HPDE6-E6E7 (cell line): Measurements from ENCODE around the gene TTI1.

Experiments used
- DNase-seq: peaks from one replicate; pipeline ENCODE4 v3.0.0; 2011; ENCODE audit warnings: missing footprints; ENCODE audit errors: extremely low spot score

Gene TTI1

DNA sequence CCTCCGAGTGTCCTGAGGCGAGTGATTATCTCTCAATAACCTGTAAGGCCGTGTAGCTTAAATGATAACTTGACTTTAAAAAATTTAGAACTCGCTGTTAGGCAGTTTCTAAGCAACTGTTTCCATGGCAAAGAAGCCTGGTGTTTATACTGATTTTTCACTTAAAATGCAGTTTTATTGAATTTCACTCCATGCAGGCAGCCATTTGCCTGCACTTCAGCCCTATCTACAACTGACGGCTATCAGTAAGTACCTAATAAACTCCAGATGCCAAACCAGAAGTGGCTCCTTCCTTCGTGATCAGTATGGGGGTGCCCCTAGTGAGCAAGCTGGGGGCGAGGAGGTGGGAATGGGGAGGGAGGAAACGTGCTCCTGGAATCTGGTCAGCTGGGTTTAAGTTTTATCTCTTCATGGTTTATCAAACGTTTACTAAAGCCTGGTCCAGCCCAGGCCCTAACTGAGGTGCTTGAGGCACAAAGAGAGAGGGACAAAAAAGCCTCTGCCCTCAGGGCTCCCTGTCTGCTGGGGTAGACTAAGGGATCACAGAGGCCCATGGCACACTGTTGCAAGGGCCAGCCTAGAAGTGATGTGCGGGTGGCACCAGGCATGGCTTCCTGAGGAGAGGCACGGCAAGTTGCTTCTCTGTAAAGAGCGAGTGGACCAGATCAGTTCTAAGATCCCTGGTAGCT is 45.5 kb downstream of the TTI1 start:
- DNase-seq: no peak

DNA sequence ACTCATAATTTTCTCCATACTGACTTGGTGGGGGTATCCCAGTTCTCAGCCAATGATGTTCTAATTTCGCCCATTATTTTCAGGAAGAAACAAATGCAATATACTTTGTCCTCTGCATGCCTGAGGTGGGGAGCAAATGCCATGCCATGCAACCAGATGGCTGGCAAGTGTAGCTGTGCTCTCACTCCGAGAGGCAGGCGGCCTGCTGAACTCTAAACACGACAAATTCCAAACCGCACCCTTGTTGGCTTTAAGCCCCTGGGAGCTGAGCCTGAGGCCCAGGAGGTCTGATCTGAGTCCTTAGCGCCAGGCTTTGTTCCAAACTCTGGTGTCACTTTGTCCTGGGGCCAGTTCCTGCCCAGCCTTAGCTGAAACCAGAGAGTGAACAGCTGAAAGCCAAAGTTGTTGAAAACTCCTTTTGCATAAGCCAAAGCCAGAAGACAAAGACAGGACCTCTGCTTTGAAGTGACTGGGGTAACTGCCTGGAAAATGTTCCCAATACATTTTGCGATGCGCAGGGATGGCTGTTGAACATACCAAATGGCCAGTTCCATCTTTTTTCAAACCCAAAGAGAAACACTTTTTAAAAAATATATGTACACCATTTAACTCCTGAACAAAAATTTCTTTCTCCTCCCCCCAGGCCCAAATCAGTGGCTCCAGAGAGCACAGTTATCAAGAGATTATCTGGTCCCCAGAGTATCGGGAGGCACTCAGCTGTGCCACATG is 46.2 kb downstream of the TTI1 start:
- DNase-seq: no peak

DNA sequence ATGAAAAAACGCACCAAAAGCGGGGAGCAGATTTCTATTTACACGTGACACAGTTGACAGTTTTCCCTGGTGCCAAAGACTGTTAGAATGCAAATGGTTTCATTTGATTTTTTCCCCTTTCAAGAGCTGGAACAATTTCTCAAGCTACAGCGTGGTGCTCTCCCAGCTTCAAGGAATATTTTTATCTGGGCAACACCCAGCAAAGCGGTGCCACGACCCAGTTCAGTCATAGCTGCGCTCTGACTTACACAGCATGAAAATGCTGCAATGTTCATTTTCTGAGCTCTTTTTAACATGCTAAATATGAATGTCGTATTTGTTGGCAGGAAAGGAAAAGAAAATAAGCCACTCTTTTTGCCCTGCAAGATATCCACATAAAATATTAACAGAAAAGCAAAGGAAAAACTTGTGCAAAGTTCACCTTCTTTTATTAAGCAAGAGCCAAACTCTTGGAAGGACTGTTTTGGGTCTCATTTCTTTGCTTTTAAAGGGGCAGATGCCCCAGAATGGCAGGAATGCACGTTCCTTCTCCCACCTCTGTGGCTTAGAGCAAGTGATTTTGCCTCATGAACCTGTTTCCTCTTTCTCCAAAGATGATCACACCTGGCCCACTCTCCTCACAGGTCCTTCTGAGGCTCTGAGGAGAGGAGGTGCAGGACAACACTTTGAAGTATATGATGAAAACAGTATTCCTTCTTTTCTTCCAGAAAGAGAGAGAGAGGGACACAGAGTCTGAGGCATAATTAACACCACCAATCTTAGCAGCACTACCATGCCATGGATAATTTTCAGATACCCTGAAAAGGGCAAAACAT is 47.0 kb downstream of the TTI1 start:
- no peak for DNase-seq

DNA sequence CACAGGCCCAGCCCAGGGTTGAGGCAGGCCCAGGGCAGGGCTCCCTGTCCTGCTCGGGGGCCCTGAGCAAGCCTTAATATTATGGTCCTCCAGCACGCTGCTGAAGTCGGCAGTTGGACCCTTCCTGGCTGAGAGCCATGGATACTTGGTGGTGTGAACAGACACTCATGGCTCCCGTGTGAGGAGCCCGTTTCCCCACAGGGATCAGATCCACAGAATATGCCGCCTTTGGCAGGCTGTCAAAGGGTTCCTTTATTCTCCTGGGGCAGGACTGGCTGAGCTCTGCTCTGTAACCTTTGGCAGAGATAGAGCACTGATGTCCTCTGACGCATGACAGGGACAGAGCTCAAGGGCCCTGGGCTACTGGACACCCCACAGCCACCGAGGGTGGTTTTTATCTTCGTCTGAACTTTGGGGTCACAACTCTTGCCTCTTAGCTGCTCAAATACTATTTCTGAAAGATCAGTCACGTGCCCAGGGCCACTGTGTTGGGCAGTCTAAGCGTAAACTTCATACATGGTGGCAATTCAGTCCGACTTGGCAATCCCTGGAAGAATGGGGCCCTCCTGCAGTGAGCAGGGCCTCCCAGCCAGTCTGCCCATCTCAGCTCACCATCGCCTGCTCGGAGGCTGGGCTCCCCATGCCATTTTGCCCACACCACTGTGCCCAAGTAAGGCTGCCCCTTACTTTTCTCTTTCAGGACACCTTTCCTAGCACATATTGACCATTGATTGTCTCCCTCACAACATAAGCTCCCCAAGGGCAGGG is 49.1 kb downstream of the TTI1 start:
- no peak for DNase-seq

DNA sequence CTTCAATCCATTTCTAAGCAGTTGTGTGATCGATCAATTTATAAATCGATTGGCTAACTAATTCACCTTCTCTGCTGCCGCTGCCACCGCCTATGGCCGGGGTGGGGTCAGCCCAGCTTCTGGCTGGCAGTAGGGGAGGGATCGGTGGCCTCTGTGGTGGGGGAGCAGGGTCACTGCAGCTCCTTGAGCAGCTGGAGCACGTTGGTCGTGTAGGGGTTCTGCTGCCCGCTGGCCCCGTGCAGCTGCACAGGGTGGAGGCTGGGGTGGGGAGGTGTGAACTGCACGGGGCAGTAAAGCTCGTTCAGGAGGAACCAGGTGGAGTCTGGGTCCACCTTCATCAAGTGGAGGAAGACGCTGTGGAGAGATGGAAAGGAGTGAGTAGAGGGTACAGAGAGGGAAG is 50.0 kb downstream of the TTI1 start:
- DNase-seq: no peak

DNA sequence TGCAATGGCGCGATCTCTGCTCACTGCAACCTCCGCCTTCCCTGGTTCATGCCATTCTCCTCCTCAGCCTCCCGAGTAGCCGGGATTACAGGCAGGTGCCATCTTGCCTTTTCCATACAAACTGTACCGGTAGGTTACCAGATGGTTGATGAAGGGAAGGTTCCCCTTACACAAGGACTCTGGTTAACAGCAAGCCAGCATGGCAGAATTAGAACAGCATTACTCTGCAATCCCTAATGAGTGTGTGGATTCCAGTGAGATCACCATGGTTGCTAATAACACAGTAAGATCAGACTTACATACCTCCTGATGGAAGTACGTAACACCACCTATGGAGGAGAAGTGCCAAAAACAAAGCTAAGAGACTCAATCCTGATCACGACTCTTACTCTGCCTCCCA is 51.7 kb downstream of the TTI1 start:
- DNase-seq: no peak

DNA sequence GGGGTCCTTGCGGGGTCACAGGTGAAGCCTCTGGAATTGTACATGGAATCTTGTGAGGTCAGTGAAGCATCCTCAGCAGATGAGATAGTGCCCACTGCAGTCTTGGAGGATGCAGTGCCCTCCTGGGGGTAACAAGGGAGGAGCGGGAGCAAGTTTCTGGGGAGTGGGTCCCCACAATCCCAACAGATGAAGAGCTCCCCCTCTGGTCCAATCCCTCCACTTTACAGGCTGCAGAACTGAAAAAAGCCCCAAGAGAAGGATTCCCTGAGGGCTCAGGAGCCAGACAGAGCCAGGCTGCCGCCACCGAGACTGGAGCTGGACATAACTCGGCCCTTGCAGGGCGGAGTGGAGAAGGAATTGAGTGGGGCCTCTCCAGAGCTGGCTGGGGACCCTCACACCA is 52.4 kb downstream of the TTI1 start:
- no peak for DNase-seq

DNA sequence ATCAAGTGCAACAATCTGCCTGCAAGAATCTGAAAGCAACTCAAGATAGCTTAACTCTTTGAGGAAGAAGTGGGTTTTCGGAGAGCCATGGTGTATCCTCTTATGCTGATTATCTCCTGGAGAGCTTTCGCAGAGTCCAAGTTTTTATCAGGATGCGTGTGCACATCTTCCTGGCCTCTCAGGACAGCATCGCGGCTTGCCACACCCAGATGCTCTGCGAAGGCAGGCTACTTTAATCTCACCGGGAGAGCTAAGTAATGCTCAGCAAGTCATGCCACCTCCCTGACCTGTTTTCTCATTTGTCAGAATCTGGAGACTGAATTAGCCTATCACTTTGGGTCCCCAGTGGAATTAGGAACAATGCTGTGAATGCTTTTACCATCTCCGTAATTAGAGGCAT is 52.9 kb downstream of the TTI1 start:
- no peak for DNase-seq

DNA sequence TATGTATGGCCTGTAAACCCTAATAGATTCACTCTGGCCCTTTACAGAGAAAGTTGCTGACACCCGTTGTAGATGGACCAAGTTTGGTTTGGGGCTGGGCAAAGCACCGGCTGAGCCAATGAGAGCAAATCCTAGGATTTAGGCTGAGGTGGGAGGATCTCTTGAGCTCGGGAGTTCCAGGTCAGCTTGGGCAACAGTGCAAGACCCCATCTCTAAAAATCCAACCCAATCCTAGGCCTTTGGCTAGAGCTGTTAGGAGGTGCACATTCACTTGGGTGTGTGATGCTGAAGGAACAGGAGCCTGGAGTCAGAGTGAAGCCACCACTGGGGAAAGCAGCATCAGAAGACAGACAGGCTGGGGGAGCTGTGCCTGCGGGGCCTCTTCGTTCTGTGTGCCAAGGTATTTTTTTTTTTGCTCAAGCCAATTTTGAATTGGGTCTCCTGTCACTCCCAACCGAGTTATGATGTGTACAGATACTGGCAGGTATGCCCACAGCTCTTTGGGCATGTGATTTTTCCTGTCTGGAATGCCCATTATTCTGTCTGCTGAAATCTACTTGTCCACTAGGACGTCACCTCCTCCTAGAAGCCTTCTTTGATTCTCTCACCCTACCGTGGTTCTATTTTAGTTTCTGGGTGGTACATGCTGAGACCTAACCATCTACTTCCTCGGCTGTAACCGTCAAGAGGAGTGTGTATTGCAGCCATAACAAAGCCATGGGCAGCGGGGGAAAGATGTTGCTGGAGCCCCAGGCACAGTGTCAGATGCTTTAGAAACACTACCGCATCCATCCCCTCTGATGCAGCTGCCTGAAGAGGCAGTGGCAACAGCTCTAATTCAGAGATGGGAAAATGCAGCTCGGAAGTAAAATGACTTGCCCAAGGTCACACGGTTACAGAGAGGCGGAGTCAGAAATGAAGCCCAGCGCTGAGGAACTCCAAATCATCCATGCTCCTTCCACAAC is 54.0 kb downstream of the TTI1 start:
- DNase-seq: no peak

DNA sequence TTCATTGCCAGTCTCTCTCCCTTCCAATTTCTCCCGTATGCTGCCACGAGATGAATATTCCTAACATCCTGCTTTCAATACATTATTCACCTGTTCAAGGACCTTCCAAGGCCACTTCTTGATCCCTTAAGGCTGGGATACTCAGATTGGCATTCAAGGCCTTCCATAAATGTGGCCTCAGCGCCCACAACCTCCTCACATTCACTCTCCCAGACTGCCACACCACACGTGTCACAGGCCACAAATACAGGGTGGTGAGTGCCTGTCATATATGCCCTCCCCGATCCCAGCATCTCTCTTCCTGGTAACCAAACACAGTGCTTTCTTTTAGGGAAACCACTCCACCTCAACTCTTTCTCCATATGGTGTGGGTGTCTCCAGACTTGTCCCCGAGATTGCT is 55.5 kb downstream of the TTI1 start:
- no peak for DNase-seq

DNA sequence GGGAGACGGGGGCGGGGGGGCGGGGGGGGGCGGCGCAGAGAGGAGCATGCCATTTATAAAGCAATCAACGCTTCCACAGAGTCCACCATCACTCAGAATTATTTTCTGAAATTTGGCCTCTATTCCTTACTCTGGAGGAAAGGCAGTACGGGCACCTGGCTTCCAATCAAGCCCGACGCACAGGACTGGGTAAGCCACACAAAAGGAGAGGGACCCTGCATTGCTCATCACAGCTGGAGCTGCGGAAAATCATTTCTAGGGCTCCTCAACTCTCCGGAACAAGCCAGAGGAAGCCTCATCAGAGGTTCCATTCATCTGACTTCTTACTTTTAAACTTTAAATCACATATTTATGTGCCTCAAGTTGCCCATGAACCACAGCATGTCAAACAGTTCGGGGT is 55.9 kb downstream of the TTI1 start:
- DNase-seq: no peak

DNA sequence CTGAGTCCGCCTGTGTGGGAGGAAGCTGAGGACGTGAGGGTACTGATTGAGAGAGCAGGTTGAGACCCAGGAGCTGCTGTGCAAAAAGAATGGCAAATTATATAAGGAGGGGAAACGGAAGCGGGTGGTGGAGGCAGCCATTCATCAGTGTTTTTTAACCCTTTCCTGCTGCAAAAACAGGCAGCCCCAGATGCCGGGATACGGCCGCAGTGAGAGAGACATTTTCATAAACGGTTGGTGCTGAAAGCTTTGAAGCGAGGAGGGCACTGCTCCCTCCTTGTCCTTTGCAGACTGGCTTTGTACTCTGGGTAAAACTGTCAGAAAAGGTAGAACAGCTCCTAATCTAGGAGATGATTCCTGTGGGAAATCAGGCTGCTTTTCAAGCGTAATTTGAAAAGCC is 56.4 kb downstream of the TTI1 start:
- DNase-seq: no peak

DNA sequence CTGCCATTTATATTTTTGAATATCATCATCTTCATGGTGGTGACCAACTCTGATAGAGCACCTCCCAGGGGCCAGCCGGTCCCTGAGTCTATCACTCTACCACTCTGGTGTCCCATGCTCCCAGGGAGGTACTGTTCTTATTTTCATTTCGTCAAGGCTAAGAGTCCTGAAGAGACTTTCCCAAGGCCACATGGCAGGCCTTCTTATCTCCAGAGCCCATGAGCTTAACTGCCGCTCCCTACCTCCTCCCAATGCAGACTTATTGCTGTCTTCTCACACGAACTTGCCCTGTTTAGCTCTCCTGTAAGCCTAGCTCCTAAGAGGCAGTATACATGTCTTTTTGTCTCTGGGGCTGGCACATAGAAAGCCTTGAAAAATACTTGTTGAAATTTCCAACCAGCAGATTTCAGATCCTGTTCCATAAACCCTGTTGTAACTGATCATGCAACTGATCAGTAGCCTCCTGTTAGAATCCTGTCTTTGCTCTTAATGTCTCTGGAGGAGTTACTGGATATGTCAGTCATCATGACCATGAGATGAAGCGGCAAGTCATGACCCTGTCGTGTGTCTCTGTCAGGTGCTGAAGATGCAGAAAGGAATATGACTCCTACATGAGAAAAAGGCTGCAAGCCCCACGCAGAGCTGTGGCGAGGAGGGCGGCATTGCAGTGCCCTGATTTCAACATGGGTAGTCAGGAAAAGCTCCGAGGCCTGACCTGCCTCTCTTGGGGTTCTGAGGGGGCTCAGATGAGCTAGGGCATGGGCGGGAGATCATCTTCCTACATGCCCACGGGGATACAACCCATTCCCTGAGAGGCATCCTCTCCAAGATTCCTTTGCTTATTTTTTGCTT is 60.0 kb downstream of the TTI1 start:
- DNase-seq: no peak

DNA sequence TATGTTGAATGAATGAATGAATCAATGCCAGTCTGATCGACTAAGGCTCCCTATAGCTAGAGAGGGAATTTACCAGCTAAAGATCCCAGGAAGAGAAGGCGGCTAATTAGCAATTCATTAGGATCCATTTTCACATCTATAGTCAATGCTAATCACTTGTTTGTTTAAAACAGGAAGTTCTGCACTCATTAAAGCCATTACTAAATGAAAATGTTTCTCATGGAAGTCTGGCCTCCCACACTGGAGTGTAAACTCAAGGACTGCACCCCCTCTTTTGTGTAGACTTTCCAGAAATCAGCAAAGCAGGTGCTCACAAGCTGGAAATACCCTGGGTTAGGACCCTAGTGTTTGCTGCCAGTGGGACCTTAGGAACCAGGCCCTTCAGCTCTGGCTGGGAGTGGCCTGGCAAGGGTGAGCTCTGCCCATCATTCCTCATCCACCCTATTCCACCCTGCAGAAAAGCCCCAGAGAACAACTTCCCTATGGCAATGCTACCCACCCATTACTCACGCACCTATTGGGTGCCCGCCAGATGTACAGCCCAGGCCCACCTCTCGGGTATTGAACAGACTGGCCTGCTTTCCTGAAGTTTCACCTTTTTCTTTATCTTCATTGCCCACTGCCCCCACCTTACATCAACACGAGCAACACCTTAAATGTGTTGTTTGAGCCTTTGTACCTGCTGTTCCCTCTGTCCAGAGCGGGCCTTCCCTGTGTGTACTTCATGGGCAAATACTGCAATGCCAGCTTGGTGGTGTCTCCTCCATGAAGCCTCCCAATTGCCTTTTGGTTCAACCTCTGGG is 60.8 kb downstream of the TTI1 start:
- DNase-seq: no peak

DNA sequence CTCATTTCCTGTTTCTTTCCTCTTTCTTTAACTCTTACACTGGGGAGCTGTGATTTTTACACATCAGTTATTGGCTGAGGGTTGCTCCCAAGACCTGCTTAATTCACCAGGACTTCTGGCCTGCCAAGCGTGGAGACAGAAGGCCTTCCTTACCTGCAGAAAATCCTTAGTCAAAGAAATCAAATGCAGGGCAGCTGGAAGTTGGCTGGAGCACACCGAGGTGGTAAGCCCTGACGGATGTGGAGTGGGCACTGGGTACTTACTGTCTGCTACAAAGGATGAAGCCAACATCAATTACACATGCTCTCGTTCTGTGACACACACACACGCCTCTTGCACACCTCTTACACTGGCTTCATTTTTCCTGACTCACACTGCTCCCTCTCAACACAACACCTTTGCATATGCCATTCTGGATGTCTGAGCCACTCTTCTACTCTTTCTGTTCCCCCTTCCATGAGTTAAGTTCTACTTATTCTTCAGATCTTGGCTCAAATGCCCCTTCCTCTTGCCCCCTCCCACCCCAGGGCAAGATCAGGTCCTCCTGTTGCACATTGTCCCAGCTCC is 61.6 kb downstream of the TTI1 start:
- DNase-seq: no peak

DNA sequence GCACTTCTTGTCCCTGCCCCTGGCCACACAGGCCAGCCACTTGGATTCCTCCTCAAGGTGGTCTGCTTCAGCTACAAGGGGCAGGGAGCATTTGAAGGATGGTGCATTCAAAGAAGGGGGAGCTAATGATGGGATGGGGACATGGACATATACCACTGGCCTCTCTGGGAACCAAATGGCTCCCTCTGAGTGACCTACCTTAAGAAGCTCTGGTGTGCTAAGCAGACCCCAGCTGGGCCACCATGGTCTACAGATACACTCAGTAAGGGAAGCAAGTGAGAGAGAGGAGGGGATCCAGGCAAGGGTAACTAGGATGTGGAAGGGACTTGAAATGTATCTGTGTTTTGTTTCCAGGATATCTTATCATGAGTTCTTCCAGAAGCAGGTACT is 62.4 kb downstream of the TTI1 start:
- DNase-seq: no peak

DNA sequence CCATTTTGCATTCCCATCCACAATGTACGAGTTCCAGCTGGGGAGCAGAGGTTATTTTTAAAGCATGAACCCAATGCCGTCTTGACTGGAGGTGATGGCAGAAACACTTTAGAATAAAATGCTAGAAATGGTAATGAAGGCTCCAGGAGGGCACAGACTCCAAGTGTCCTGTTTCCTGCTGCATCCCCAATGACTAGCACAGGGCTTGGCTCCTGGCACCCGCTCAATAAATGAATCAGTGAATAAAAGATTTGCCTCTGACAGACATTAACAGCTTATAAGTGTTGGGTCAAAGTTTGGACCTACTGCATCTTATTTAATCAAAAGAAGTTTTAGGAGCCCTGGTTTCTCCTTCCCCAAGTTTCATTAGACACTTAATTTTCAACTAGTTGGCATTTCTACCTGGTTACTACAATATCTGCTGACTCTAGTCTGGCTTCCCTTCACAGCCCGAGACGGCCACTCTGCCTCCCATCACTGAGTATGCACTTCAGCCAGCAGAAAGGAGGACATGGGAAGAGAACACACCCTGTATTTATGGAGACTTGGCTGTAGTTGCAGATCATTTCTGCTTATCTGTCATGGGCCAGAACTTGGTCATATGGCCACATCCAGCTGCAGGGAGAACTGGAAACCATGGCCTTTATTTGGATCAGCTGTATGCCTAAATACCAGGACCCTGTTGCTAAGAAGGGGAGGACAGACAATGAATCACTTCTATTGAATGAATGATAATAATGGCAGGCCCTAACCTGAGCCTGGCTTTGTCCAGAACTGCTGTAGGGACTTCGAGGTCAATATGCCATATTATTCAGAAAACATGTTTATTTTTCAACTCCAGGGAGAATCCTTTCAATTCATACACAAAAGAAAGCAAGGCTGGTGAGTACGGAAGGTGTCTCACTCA is 63.1 kb downstream of the TTI1 start:
- no peak for DNase-seq
